ENCODE data around the gene CMYA5. TPM values are rescaled to one million over a fixed set of nuclear protein-coding genes. Genes with fewer than 3 reads are reported as not detected.

CMYA5 gene
- total RNA-seq, 1 experiment from 2014 or later, result 0.22 TPM

- no peaks in the 10 kb centered on the region for H3K9me2 ChIP-seq (ENCODE audit: insufficient read depth)
- CTCF ChIA-PET, result no interaction called here
- no peaks in the 10 kb centered on the region for H3K36me3 ChIP-seq (ENCODE audit: control insufficient read depth in 1 of 2, insufficient read depth in 2 of 2, low read length in 2 of 2)
- no peaks in the 10 kb centered on the region for H3K27me3 ChIP-seq (ENCODE audit: insufficient read depth, low read length)
- intact Hi-C loops (cut with micrococcal nuclease), result no loop called here
- no peak overlapping the region for H3K4me3 ChIP-seq (replicated peaks in 1 of 2; ENCODE audit: low read depth in 1 of 2, low read length in 2 of 2)
- ATAC-seq, result no peak
- no peaks in the 10 kb centered on the region for H3K79me2 ChIP-seq (ENCODE audit: insufficient read depth, low read length)
- POLR2A ChIA-PET, result no interaction called here
- no peak overlapping the region for H3K9ac ChIP-seq (ENCODE audit: low read length)
- no peak for TF ChIP-seq EZH2 (IDR thresholded peaks at IDR 0.05)
- no peak for TF ChIP-seq EZH2phosphoT487 (IDR thresholded peaks at IDR 0.05; ENCODE audit: borderline replicate concordance)
- no peak for TF ChIP-seq ZBTB33 (IDR thresholded peaks at IDR 0.05; ENCODE audit: extremely low read depth, insufficient replicate concordance, low read length)
- TF ChIP-seq CEBPB (IDR thresholded peaks at IDR 0.05; ENCODE audit: low read depth), result no peak
- TF ChIP-seq ELF1 (IDR thresholded peaks at IDR 0.05; ENCODE audit: borderline replicate concordance, low read depth), result no peak
- TF ChIP-seq ZNF274 (IDR thresholded peaks at IDR 0.05; ENCODE audit: low read depth, low read length), result no peak
- TF ChIP-seq SP1 (IDR thresholded peaks at IDR 0.05; ENCODE audit: low read depth), result no peak
- TF ChIP-seq JUND (IDR thresholded peaks at IDR 0.05), result no peak
- no peak for TF ChIP-seq RAD21 (IDR thresholded peaks at IDR 0.05; ENCODE audit: low read depth)
- no peak for TF ChIP-seq CBX3 (IDR thresholded peaks at IDR 0.05; ENCODE audit: low read depth)
- no peak for TF ChIP-seq TCF7L2 (IDR thresholded peaks at IDR 0.05; ENCODE audit: borderline replicate concordance, extremely low read depth, insufficient read depth, insufficient read length)
- TF ChIP-seq SIN3A (IDR thresholded peaks at IDR 0.05; ENCODE audit: low read depth), result no peak
- TF ChIP-seq FOSL1 (IDR thresholded peaks at IDR 0.05; ENCODE audit: low read depth), result no peak
- TF ChIP-seq ATF3 (IDR thresholded peaks at IDR 0.05), result no peak
- no peak for TF ChIP-seq POLR2AphosphoS5 (IDR thresholded peaks at IDR 0.05; ENCODE audit: low read depth, low read length)
- no peak for TF ChIP-seq YY1 (IDR thresholded peaks at IDR 0.05; ENCODE audit: extremely low read depth, insufficient replicate concordance, low read depth, low read length)
- no peak for TF ChIP-seq REST (IDR thresholded peaks at IDR 0.05; ENCODE audit: low read depth)
- no peak for TF ChIP-seq MAX (IDR thresholded peaks at IDR 0.05)
- RAD21 ChIA-PET (ENCODE audit: low non-redundant PET in 1 of 2, low total read pairs in 2 of 2, uncharacterized antibody in 2 of 2, unreplicated experiment in 2 of 2), result no interaction called here
- DNase-seq (ENCODE audit: low read depth, low spot score), result no peak
- no peak overlapping the region for H3K27ac ChIP-seq (ENCODE audit: low read depth, low read length)
- no peak overlapping the region for H2AFZ ChIP-seq (ENCODE audit: low read depth, low read length, poor library complexity, severe bottlenecking)
- no peak overlapping the region for H3K4me2 ChIP-seq (ENCODE audit: low read length)
- H3K9me3 ChIP-seq (ENCODE audit: control insufficient read depth in 1 of 2, insufficient read depth in 1 of 2, low read depth in 1 of 2, low read length in 2 of 2), result no peaks in the 10 kb centered on the region
- no TSS peak for BruUV-seq (replicated peaks)
- peaks cover 0 to 3% of the 10 kb centered on the region in 2 experiments; a peak in 1 of 4 replicates for H3K4me1 ChIP-seq (ENCODE audit: control insufficient read depth in 1 of 2, insufficient read depth in 2 of 2, low read length in 2 of 2)
- no peaks in the 10 kb centered on the region for H4K20me1 ChIP-seq (ENCODE audit: insufficient read depth)
Observed at GRCh38 chr5:79759436-79759835, 69.8 kb downstream of the CMYA5 start.

Data from HCT116 (cell line).